HG02970 (cell line): Measurements from ENCODE around the gene INTS2.
"Not testable (repeated sequence)": the region's sequence is repeated elsewhere in the genome, so short reads cannot be mapped to it uniquely, and the experiment has no call there.

Source experiments
- ATAC-seq: cut with Tn5 transposase; IDR thresholded peaks from one replicate; pipeline ENCODE4 v1.9.1; 2021; ENCODE audit warnings: mild to moderate bottlenecking, moderate library complexity, moderate number of reproducible peaks; ENCODE audit not compliant: unreplicated experiment, low FRiP score

Gene INTS2

GRCh38 chr17:61860397-61860796 lies 67.4 kb downstream of the INTS2 start:
- ATAC-seq, result not testable (repeated sequence)

DNA sequence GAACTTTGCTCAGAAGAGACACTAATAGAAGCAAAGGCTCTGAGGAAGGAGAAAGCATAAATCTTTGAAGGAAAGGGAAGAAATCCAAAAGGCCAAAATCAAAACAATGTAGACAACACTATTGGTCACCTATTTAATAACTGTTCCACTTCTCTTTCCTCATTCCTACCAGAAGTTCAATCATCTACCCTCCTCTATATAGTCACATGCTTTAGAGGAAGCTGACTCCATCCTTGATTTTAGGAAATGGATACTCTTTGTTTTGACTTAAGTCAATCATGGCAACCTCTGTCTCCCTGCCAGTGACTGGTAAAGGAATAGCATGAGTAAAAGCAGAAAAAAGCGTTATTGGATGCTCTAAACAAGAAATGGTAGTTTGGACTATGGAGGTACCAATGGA lies 71.7 kb downstream of the INTS2 start:
- no peak for ATAC-seq

- ATAC-seq, result no peak
Measured at GRCh38 chr17:61852857-61853256, 74.9 kb downstream of the INTS2 start.

DNA sequence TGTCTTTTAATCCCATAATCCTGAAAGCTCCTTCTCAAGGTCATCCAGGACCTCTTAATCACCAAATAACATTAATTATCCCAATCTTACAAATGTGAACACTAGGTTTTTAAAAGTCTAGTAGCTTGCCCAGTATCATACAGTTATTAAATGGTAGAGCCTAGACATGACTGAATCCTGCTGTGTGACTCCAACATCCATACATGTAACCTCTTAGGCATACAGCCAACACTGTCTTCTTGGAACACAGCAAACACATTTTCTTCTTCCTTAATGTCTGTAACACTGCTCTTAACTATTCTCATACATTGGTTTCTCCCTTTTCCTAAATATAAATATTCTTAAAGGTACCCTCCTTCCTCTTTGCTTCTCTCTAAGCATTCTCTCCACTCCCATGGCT lies 78.1 kb downstream of the INTS2 start:
- no peak for ATAC-seq

DNA sequence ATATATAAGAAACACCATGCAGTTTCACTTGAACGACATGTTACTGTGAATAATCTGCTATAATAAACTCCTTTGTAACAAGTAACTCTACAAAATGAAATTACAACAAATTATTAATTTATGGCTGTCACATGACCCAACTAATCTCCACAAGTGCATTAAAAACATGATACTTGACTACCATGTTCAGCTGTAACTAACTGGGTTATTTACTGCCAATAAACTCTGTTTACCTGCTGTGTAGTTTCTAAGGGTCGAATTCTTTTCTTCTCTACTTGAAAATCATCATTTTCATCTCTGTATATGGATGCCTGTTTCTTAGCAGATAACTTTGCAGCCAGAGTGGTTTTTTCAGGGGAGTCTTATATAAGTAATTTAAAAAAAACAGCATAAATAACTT lies 78.9 kb downstream of the INTS2 start:
- ATAC-seq, result no peak

DNA sequence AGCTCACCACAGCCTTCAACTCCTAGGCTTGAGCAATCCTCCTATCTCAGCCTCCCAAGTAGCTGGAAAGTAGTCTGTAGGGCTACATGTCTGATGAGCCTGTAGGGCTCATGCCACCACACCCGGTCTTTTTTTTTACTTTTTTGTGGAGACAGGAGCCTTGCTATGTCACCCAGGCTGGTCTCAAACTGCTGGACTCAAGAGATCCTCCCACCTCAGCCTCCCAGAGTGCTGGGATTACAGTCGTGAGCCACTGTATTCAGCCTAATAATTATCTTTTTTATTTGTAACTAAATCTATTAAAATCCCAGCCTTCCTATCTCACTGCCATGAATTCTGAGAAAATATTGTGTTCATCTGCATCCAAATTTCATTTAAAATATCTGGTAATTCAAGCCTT lies 79.5 kb downstream of the INTS2 start:
- no peak for ATAC-seq

DNA sequence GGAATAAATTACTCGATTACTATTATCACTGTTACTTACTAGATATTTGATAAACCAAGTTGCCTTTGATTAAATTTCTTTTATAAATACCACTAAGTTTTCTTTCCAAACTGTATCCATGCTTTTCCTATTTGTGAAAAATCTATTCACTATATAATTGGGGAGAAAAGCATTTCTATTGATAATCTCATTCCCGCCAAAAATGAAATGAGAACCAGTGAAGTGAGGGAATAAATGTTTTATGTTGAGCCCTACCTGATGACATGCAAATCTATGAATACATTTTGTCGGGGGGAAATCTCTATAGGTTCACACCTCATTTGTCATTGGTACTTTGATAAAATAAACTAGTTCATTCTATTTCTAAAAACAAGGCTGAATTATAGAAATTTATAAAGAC lies 80.1 kb downstream of the INTS2 start:
- ATAC-seq, result no peak

GRCh38 chr17:61846761-61847375 lies 80.9 kb downstream of the INTS2 start:
- no peak for ATAC-seq

DNA sequence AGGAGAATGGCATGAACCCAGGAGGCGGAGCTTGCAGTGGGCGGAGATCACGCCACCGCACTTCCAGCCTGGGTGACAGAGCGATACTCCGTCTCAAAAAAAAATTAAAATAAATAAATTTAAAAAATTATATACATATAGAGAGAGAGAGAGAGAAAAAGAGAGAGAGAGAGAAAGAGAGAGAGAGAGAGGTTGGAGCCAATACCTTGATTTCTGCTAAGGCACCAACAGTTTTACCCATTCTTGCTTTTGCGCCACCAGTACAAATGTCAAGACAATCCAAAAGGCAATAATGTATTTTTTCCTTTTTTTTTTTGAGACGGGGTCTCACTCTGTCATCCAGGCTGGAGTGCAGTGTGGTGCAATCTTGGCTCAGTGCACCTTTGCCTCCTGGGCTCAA lies 81.7 kb downstream of the INTS2 start:
- ATAC-seq, result no peak

DNA sequence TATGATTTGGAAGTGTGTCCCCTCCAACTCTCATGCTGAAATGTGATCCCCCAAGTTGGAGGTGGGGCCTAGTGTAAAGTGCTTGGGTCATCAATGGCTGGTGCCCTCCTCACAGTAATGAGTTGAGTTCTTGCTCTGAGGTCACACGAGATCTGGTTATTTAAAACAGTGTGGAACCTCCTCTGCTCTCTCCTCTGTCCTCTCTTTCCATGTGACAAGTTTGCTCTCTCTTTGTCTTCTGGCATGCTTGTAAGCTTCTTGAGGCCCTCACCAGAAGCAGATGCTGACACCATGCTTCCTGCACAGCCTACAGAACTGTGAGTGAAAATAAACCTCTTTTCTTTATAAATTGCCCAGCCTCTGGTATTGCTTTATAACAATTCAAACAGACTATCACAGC lies 84.3 kb downstream of the INTS2 start:
- no peak for ATAC-seq

GRCh38 chr17:61842899-61843298 lies 84.9 kb downstream of the INTS2 start:
- no peak for ATAC-seq

DNA sequence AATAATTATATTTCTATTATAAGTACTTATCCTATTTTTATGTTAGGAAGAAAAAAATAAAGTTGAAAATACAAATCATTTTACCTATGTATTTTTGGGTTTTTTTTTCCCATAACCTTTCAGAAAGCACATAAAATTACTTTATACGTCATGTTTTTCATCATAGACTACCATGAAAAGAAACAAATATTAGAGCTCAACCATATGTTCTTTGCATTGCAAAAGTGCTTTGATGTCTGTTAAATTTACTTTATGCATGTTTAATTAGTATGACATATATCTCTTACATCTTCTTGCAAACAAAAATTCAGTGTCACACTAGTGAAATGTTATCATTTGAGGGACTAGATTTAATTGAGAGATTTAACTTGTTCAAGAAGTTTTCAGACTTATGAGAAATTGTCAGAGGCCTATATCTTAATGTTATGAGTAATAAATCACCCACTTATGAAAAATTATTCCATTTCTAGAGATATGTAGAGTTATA lies 88.4 kb downstream of the INTS2 start:
- no peak for ATAC-seq

DNA sequence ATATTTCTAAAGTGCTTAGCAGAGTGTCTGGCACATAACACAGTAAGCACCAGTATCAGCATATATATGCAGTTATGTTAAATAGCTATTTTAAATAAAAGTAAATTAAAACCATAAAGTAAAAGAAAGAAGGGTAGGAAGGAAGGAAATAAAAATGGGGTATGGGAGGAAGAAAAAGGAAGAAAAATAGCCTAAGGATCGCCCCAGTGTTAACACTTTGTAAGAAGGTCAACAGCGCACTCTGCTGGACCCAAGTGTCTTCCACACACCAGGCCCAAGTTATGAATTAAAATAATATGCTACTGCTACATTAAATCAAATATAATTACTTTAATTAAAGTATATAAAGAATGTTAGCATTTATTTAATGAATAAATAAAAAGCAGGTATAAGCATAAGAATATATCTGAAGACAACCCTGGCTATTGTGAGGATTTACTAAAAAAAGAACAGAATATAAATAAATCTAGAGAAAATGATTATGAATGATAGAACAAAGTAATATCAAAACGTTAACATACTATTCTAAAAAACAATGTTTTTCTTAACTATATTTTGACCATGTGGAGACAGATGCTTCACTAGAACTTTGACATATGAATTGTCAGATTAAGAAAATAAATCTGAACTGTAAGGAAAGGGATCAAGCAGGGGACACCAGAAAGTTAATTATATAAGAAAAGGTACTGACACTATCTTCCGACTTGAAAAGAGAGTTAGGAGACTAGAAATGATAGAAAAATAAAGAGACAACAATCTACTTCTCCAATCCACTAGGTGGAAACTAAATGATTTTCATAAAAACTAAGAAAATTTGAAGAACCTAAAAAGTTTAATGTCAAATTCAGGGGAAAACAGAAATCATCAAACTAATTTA lies 90.4 kb downstream of the INTS2 start:
- no peak for ATAC-seq

DNA sequence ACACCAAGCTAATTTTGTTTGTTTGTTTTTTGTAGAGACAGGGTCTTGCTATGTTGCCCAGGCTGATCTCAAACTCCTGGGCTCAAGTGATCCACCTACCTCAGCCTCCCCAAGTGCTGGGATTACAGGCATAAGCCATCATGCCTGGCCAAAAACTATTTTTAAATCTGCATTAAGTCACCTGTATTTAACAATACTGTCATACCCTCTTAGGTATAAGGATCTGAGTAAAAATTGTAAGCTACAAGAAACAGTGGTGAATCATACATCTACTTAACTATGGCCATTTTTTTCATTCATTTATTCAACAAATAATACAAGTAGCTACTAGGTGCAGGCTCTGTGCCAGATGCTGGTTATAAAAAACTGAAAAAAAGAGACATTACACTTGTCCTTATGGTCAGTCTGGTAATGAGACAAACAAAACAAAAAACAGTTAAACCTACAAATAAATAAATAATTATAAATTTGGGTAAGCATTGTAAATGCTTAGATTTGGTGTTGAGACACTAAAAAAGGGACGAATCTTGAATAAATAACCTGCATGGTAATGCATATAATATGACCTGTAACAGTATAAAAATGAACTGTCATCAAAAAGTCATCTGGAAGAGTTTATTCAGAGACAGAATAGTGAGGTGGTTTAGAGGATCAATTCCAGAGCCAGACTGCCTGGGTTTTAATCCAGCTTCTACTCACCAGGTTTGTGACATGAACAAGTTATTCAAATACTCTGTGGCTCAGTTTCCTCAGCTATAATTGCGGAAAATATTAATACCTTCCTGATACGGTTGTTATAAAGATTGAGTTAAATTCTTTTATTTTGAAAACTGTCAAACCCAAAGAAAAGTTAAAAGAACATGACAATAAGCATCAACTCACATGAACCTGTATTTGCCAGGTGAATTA lies 91.3 kb downstream of the INTS2 start:
- no peak for ATAC-seq

DNA sequence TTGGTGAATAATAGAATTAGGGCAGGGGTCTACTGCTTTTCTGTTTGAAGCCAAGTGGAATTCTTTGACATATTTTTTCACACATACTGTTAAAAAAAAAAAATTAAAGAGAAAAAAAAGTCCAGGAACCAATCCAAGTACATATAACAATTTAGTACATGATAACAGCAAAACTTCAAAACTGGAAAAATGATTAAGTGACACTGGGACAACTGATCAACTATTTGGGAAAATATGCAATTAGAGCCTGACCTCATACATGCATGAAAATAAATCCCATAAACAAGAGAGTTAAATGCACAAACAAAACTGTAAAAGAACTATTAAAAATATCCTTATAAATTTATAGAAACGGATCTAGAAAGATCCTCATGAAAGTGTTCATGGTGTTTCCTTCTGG lies 92.2 kb downstream of the INTS2 start:
- no peak for ATAC-seq

DNA sequence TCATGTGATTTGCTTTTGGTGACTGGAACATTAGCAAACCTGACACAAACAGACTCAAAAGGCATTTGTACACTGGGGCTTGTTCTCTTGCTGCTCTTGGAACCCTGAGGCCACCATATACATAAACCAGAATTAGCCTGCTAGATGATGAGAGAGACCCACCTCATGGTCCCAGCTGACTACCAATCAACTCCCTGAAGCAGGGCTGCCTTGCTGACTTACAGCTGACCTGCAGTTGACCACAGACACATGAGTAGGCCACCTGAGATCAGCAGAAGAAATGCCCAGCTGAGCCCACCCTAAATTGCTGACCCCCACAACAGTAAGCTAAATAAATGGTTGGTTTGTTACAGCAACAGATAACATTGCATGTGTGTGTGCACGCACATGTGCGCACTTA lies 93.2 kb downstream of the INTS2 start:
- ATAC-seq, result no peak

- no peak for ATAC-seq
Measured at GRCh38 chr17:61833536-61834193, 94.1 kb downstream of the INTS2 start.

DNA sequence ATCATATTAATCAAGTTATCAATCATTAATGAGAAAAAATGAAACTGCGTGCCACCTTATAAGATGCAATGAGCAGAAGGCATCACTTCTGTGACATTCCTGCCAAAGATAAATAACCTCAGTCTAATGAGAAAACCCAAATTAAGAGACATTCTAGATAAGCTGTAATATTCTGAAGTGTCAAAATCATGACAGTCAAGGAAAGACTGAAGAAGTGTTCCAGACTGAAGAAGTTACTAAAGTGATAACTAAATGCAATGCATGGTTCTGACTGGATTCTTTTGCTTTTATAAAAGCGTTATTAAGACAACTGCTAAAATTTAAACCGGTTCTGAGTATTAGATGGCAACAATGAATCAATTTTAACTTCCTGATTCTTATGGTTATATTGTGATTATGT lies 95.3 kb downstream of the INTS2 start:
- no peak for ATAC-seq

GRCh38 chr17:61831099-61831498 lies 96.7 kb downstream of the INTS2 start:
- no peak for ATAC-seq

DNA sequence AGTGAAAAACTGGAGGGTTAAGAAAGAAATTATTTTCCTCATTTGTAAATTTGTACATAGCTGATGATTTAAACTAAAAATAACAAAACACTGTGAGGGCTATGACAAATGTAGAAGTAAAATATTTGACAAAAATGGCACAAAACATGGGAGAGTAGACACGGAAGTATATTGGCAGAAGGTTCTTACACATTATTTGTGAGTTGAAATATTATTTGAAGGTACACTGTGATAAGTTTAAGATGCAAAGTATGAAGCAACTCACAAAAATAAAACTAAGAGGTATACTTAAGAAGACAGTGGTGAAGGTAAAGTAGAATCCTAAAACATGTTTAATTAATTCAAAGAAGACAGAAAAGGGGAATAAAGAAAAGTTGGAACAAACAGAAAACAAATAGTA lies 99.1 kb downstream of the INTS2 start:
- ATAC-seq, result no peak
